Activated T-helper 17 cell treated with anti-CD3 and anti-CD28 coated beads, Interleukin-2, amount 50 U/mL, for 72 hours (primary cell): ENCODE results near the gene UACA. TPM values are rescaled to one million over a fixed set of nuclear protein-coding genes. Genes with fewer than 3 reads are reported as not detected.

ENCODE experiments used
- ATAC-seq: fragments of 150-1000 bp; cut with Tn5 transposase; replicated peaks from 2 replicates; pipeline ENCODE4 v1.10.0; 2021; ENCODE audit warnings: mild to moderate bottlenecking, moderate library complexity
- H3K27ac Mint-ChIP-seq: one replicate; pipeline ENCODE4 v1.8.0; 2022; ENCODE audit warnings: mixed read lengths
- H3K27me3 Mint-ChIP-seq: one replicate; pipeline ENCODE4 v1.8.0; 2022; ENCODE audit warnings: mixed read lengths
- H3K36me3 Mint-ChIP-seq: one replicate; pipeline ENCODE4 v1.8.0; 2022; ENCODE audit warnings: low read depth, mild to moderate bottlenecking, mixed read lengths
- H3K4me1 Mint-ChIP-seq: one replicate; pipeline ENCODE4 v1.8.0; 2022; ENCODE audit warnings: mixed read lengths
- H3K4me3 Mint-ChIP-seq: one replicate; pipeline ENCODE4 v1.8.0; 2022; ENCODE audit warnings: mild to moderate bottlenecking, mixed read lengths
- H3K9me3 Mint-ChIP-seq: one replicate; pipeline ENCODE4 v1.8.0; 2022; ENCODE audit warnings: mixed read lengths
- total RNA-seq, 2 donors: library from RNA; stranded (reverse); gene quantifications; one replicate each; pipeline ENCODE4 v1.2.3, GENCODE V29; 2022

The UACA gene
- total RNA-seq, 2 donors from 2014 or later, result 2.0 to 3.4 TPM

DNA sequence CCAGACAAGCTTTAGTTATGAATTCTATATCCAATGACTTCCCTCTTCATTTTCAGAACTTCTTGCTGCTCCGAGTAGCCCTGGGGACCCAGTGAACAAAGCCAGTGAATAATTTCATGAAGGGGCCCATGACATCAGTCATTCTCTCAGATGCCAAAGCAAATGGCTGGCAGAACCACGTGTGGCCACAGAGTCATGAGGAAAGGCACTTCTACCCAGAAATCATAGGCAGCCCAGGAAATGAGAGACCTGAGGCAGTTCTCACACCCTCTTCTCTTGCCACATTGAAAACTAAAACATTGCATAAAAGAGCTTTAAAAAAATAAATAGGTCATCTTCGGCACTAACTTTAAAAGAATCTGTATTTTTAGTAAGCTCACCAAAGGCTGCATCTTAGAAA is 4.3 kb upstream of the UACA start:
- H3K9me3 Mint-ChIP-seq, result peaks cover 3% of the 10 kb centered on the region
- H3K27me3 Mint-ChIP-seq, result peaks cover 23% of the 10 kb centered on the region
- ATAC-seq, result no peak
- no peak overlapping the region for H3K27ac Mint-ChIP-seq
- peaks cover 13% of the 10 kb centered on the region for H3K4me1 Mint-ChIP-seq
- H3K36me3 Mint-ChIP-seq, result no peaks in the 10 kb centered on the region
- no peak overlapping the region for H3K4me3 Mint-ChIP-seq

DNA sequence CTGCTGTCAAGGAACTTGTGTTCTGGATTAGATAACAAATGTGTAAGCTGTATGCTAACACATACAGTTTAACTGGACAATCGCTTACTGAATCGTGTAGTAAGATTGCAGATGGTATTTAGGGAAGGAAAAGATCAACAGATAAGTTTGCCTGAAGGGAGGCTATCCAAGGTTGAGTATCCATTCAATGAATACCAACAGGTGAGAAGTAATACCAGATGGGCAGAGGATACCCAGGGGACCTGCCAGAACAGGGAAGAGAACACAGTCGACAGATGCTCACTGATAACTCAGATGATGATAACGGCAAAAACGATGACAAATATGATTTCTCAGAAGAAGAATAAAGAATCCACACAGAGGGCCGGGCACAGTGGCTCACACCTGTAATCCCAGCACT is 3.2 kb upstream of the UACA start:
- Mint-ChIP-seq H3K4me1 (peaks cover 13% of the 10 kb centered on the region), H3K36me3 (no peaks in the 10 kb centered on the region), H3K27me3 (peaks cover 25% of the 10 kb centered on the region), H3K4me3 (no peak overlapping the region), H3K27ac (no peak overlapping the region), H3K9me3 (peaks cover 3% of the 10 kb centered on the region)
- ATAC-seq, result no peak

- Mint-ChIP-seq H3K4me3 (no peak overlapping the region), H3K27me3 (peaks cover 26% of the 10 kb centered on the region), H3K27ac (no peak overlapping the region), H3K4me1 (peaks cover 13% of the 10 kb centered on the region), H3K36me3 (no peaks in the 10 kb centered on the region), H3K9me3 (peaks cover 3% of the 10 kb centered on the region)
- ATAC-seq, result no peak
These were observed 2.3 kb upstream of the UACA start for GRCh38 chr15:70765504-70766281.

- H3K27ac Mint-ChIP-seq, result peak overlapping the region; percentile 81
- peaks cover 27% of the 10 kb centered on the region for H3K27me3 Mint-ChIP-seq
- no peaks in the 10 kb centered on the region for H3K36me3 Mint-ChIP-seq
- ATAC-seq, result no peak
- peaks cover 13% of the 10 kb centered on the region for H3K4me1 Mint-ChIP-seq
- H3K9me3 Mint-ChIP-seq, result peaks cover 3% of the 10 kb centered on the region
- peak overlapping the region; percentile 95 for H3K4me3 Mint-ChIP-seq
These were observed 782 bp upstream of the UACA start for GRCh38 chr15:70763950-70764730.

GRCh38 chr15:70762469-70763119 is 764 bp downstream of the UACA start:
- Mint-ChIP-seq H3K27me3 (peaks cover 25% of the 10 kb centered on the region), H3K4me1 (peaks cover 7% of the 10 kb centered on the region), H3K36me3 (no peaks in the 10 kb centered on the region), H3K4me3 (peak overlapping the region; percentile 95), H3K27ac (no peak overlapping the region), H3K9me3 (peaks cover 3% of the 10 kb centered on the region)
- ATAC-seq, result peak; percentile 26

DNA sequence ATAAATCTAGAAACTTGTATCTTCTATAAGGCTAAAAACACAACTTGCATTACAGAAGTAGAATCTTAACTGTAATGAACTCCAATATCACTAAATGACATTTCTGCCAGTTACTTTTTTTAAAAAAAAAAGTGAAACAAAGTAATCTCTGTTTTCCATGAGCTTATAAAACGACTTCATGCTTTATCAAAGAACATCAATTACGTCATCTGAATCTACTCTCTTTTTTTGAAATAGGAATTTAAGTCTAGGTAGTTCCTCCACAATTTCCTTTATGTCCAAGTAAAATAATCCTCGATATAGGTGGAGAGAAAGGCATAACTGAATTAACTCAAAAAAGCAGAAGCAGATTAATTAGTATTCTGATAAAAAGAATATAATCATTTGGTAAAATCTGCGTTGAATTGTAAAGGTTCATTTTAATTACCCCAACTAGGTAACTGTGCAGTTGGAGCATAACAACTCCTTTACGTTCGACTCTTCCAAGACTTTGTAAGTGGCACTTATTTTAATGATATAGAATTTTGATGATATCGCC is 1.4 kb downstream of the UACA start:
- Mint-ChIP-seq H3K4me3 (peak overlapping the region; percentile 95), H3K36me3 (no peaks in the 10 kb centered on the region), H3K27ac (no peak overlapping the region), H3K27me3 (peaks cover 30% of the 10 kb centered on the region), H3K4me1 (peaks cover 5% of the 10 kb centered on the region), H3K9me3 (peaks cover 3% of the 10 kb centered on the region)
- no peak for ATAC-seq

- Mint-ChIP-seq H3K36me3 (no peaks in the 10 kb centered on the region), H3K9me3 (peaks cover 3% of the 10 kb centered on the region), H3K27me3 (peaks cover 31% of the 10 kb centered on the region), H3K4me3 (no peak overlapping the region), H3K4me1 (peaks cover 5% of the 10 kb centered on the region), H3K27ac (no peak overlapping the region)
- no peak for ATAC-seq
These were observed 2.3 kb downstream of the UACA start for GRCh38 chr15:70761046-70761445.

- H3K27me3 Mint-ChIP-seq, result peaks cover 28% of the 10 kb centered on the region
- peaks cover 3% of the 10 kb centered on the region for H3K9me3 Mint-ChIP-seq
- no peak overlapping the region for H3K4me3 Mint-ChIP-seq
- H3K36me3 Mint-ChIP-seq, result no peaks in the 10 kb centered on the region
- ATAC-seq, result no peak
- H3K27ac Mint-ChIP-seq, result no peak overlapping the region
- peaks cover 4% of the 10 kb centered on the region for H3K4me1 Mint-ChIP-seq
These were observed 4.4 kb downstream of the UACA start for GRCh38 chr15:70758790-70759462.

- H3K36me3 Mint-ChIP-seq, result no peaks in the 10 kb centered on the region
- H3K4me3 Mint-ChIP-seq, result no peak overlapping the region
- H3K9me3 Mint-ChIP-seq, result no peaks in the 10 kb centered on the region
- H3K27ac Mint-ChIP-seq, result no peak overlapping the region
- ATAC-seq, result no peak
- H3K27me3 Mint-ChIP-seq, result peaks cover 25% of the 10 kb centered on the region
- no peaks in the 10 kb centered on the region for H3K4me1 Mint-ChIP-seq
These were observed 5.7 kb downstream of the UACA start for GRCh38 chr15:70757627-70758026.

DNA sequence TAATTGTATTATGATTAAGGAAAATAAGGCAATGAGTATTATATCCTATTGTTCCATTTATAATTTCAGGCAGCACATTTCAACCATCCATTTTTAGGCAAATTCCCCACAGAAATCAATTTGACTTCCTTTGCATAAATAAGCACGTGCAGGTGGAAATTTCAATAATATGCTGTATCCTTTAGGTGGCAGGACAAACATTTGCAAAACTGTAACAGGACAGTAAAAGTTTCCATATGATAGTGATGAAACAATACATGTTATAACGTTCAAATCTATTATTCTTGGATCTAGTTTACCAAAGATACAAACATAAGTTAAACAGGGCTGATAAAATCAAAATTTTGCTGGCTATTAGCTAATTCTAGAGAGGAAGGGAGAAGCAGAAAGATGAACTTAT is 8.5 kb downstream of the UACA start:
- H3K27me3 Mint-ChIP-seq, result peaks cover 16% of the 10 kb centered on the region
- H3K4me1 Mint-ChIP-seq, result no peaks in the 10 kb centered on the region
- H3K36me3 Mint-ChIP-seq, result no peaks in the 10 kb centered on the region
- no peak overlapping the region for H3K4me3 Mint-ChIP-seq
- ATAC-seq, result no peak
- no peak overlapping the region for H3K27ac Mint-ChIP-seq
- no peaks in the 10 kb centered on the region for H3K9me3 Mint-ChIP-seq

DNA sequence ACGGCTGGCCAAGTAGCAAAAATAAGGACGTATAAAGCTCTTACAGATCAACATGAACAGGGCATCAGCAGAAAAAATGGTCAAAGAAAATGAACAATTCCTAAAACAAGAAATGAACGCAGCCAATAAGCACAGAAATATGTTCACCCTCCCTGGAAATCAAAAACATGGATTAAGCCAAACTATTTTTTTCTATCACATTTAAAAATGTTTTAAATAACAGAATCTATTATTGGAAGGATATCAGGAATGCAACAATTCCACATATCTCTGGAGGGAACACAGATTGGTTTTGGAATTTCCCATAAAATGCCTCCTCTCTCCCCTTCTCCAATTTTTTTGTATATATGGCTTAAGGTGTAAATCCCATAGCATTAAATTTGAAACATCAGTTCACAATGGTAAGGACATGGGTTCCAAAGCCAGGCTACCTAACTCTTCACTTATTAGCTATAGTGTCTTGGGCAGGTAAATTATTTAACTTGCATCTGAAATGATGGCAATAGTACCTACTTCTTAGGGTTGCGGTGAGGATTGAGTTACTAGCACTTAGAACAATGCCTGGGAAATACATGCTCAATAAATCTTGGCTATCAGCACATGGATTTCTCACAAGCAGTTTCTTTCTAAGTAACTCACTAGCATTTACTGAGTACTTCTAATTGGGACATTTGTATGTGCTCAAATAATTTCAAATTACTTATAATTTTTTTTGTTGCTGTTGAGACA is 10.1 kb downstream of the UACA start:
- Mint-ChIP-seq H3K4me1 (no peaks in the 10 kb centered on the region), H3K27ac (no peak overlapping the region), H3K27me3 (peaks cover 16% of the 10 kb centered on the region), H3K36me3 (no peaks in the 10 kb centered on the region), H3K4me3 (no peak overlapping the region), H3K9me3 (no peaks in the 10 kb centered on the region)
- ATAC-seq, result no peak

DNA sequence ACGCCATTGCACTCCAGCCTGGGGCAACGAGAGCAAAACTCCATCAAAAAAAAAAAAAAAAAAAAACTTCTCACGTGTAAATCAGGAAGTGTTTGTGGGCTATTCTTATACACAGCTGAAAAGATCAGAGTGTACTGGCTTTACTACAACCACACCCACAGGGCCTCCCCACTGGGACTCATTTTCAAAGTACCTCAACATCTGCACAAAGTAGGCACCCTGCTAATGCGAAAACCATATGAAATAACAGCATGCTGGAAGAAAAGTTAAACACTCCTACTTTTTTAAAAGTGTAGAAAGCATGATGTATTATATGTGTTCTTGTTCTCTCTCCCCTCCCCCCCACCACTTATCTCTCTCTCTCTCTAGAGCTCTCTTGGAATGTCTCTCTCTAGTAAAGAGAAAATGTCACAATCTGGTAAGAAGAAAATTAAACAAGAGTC is 11.1 kb downstream of the UACA start:
- Mint-ChIP-seq H3K4me1 (no peaks in the 10 kb centered on the region), H3K27me3 (peaks cover 10% of the 10 kb centered on the region), H3K36me3 (no peaks in the 10 kb centered on the region), H3K27ac (no peak overlapping the region), H3K9me3 (no peaks in the 10 kb centered on the region), H3K4me3 (no peak overlapping the region)
- ATAC-seq, result no peak

DNA sequence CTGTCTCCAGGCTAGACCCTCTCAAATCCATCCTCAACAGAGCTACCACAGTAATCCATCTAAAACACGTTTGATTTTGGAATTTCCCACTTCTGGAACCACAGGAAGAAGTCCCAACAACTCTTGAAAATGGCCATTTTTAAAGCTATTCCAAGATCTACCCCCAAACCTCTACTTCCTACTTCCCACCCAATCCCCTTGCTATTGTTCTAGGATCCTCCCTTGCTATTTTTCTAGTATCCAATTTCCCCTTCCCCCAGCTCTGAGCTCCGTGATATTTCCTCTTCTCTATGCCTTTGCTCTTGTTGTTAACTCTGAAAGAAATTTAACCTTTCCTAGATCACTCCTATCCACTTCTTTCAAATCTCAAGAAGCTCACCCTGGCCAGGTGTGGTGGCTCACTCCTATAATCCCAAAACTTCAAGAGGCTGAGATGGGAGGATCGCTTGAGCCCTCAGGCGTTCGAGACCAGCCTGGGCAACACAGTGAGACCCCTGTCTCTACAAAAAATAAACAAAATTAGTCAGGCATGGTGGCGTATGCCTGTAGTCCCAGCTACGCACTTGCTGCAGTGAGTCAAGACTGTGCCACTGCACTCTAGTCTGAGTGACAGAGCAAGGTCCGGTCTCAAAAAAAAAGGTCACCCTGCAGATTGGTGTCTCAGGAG is 13.0 kb downstream of the UACA start:
- no peaks in the 10 kb centered on the region for H3K36me3 Mint-ChIP-seq
- no peaks in the 10 kb centered on the region for H3K4me1 Mint-ChIP-seq
- no peaks in the 10 kb centered on the region for H3K9me3 Mint-ChIP-seq
- H3K4me3 Mint-ChIP-seq, result no peak overlapping the region
- peaks cover 3% of the 10 kb centered on the region for H3K27me3 Mint-ChIP-seq
- no peak for ATAC-seq
- H3K27ac Mint-ChIP-seq, result no peak overlapping the region
